Right renal cortex interstitium (tissue), 3 donors: ENCODE data around the gene HLTF. TPM values are rescaled to one million over a fixed set of nuclear protein-coding genes. Genes with fewer than 3 reads are reported as not detected.
"Not testable (repeated sequence)": the region's sequence is repeated elsewhere in the genome, so short reads cannot be mapped to it uniquely, and the experiment has no call there.

ENCODE experiments used
- DNase-seq, 3 donors: peaks; one replicate each; pipeline ENCODE4 v3.0.0-alpha.2; 2013; ENCODE audit warnings: low read depth in 3 of 3, low spot score in 2 of 3
- polyA plus RNA-seq, 3 donors: library from polyadenylated mRNA; unstranded; fragments of 120-200 nt; gene quantifications; one replicate each; pipeline ENCODE4 v1.2.1, GENCODE V29; 2013; ENCODE audit not compliant: insufficient read length in 3 of 3

HLTF gene, protein sequence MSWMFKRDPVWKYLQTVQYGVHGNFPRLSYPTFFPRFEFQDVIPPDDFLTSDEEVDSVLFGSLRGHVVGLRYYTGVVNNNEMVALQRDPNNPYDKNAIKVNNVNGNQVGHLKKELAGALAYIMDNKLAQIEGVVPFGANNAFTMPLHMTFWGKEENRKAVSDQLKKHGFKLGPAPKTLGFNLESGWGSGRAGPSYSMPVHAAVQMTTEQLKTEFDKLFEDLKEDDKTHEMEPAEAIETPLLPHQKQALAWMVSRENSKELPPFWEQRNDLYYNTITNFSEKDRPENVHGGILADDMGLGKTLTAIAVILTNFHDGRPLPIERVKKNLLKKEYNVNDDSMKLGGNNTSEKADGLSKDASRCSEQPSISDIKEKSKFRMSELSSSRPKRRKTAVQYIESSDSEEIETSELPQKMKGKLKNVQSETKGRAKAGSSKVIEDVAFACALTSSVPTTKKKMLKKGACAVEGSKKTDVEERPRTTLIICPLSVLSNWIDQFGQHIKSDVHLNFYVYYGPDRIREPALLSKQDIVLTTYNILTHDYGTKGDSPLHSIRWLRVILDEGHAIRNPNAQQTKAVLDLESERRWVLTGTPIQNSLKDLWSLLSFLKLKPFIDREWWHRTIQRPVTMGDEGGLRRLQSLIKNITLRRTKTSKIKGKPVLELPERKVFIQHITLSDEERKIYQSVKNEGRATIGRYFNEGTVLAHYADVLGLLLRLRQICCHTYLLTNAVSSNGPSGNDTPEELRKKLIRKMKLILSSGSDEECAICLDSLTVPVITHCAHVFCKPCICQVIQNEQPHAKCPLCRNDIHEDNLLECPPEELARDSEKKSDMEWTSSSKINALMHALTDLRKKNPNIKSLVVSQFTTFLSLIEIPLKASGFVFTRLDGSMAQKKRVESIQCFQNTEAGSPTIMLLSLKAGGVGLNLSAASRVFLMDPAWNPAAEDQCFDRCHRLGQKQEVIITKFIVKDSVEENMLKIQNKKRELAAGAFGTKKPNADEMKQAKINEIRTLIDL
- 10 to 100 TPM; 40.3 to 48.1 (median 46.2) TPM for polyA plus RNA-seq

DNA sequence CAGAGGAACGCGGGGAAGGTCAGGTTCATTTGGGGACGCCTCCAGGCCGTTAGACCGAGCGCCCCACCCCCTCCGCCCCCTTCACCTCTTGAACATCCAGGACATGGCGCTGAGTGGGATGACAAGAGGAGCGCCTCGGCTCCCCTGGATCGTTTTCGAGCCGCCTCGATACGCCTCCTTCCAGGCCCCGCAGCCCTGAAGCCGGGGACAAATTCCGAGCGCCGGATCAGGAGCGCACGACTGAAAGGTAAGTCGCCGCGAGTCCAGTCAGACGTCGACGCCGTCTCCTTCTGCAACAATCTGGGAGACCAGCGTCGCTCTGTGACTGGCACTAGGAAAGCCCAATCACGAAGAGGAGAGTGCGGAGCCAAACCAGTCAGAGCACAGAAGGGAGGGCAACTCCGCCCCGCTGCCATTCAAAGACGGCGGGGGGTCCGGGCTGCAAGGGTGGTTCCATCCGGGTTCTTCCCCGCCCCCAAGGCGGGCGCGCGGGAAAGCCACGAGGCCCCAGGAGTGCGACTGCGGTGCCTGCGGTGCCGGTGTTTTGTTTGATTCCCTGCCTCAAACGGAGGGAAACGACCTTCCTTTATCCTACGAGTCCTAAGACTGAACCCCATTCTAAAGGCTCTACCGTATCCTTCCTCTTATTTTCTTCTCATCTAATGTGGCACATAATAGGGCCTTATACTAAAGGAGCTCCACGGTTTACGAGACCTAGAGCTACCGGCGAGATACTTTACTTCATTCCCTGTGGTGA lies at the start of gene HLTF:
Gene HLTF (minus strand): TSS at position 302 of the 757 bp plus-strand sequence. CDS start 197 bp downstream, at position 105.
- DNase-seq, result peak; percentile 92 to 97 (median 95)

DNA sequence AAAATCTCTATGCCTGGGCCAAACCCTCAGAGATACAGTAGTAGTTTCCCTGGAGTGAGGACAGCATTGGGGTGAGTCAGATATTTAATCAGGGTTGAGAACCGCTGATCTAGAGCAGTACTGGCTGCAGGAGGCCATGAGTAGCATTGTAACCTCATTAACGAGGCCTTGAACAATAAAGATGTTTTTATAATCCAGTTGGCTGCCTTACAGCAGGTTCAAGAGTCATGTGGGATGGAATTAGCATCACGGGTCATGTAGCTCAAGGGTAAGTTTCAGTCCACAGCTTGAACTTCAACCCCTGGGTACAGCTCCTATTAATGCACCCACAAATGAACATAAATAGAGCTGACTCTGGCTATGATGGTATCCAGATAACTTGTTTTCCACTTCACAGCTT lies 48.2 kb upstream of the HLTF start:
- DNase-seq, result no peak

DNA sequence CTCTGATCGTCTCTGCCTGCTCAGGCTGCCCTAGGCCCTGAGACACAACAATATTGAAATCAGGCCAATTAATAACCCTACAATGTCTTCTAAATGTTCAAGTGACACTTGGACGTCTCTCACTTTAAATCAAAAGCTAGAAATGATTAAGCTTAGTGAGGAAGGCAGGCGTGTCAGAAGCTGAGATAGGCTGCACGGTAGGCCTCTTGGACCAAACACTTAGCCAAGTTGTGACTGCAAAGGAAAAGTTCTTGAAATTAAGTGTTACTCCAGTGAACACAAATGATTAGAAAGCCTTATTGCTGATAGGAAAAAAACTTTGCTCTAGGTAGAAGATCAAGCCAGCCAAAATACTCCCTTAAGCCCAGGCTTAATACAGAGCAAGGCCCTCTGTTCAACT lies 45.3 kb upstream of the HLTF start:
- DNase-seq, result no peak

GRCh38 chr3:149129326-149130205 lies 43.2 kb upstream of the HLTF start, which contains the start of gene HPS3:
HPS3 (plus strand) TSS chr3:149129638; CDS start chr3:149129724, 86 bp downstream.
- DNase-seq, result peak; percentile 74 to 87 (median 81)

DNA sequence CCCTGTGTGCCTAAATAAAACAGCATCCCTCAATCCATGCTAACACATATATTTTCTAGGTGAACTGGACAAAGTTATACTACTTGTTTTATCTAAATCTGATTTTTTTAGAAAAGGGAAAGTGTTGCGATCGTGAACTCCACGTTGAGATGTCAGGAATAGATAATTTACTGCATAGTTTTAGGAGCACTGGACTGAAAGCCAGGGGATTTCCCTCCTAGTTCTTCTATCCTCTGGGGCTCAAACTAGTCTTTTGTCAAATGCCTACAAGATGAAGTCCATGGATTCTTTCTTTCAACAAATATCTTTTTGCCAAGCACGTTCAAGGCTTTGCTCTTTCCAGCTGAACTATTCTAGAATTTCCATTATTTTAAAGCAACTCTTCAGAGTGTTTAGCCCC lies 42.5 kb upstream of the HLTF start:
- no peak for DNase-seq

DNA sequence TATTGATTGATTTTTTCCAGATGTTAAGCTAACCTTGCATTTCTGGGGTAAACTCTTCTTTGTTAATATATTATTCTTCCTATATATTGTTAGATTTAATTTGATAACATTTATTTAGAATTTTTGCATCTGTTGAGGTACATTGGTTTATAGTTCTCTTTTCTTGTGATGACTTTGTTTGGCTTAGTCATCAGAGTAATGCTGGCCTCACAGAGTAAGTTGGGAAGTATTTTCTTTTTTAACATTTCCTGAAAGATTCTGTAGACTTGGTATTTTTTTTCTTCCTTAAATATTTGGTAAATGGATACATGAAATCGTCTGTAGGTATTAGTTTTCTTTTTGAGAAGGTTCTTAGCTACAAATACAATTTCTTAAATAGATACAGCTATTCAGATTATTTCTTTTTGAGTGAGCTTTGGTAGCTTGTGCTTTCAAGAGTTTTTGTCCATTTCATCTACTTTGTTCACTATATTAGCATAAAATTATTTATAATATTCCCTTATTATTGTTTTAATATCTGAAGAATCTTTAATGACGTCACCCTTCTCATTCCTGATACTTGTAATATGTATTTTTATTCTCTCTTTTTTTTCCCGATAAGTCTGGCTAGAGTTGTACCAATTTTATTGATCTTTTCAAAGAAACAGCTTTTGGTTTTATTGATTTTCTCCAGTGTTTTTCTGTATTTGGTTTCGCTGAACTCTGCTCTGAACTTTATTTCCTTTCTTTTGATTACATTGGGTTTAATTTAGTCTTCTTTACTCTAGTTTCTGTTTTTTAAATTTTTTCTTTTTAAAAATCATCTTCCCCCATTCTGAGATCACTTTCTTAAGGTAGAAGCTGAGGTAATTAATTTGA lies 36.6 kb upstream of the HLTF start:
- no peak for DNase-seq

GRCh38 chr3:149120051-149120972 lies 34.0 kb upstream of the HLTF start:
- DNase-seq, result peak in 2 of 3 donors; percentile 35 to 48

DNA sequence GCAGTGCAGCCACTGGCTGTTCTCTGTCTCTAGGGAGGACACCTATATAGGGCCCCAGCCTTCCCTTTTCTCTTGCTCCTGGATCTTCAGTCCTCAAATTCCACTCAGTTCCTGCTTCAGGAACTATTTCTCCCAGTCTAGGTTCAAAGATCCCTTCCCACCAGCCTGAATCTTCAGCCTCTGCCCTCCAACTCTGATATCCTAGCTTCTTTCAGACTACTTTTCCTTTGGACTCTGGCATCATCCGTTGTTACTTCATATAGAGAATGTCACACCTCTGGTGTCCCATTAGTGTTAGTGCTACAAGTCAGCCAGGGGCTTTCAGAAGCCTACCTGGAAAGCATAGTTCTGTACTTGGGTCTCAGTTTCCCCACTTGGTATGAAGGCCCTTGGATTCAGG lies 33.1 kb upstream of the HLTF start:
- DNase-seq, result no peak

- DNase-seq, result no peak
Measured at GRCh38 chr3:149118724-149119123, 32.4 kb upstream of the HLTF start.

DNA sequence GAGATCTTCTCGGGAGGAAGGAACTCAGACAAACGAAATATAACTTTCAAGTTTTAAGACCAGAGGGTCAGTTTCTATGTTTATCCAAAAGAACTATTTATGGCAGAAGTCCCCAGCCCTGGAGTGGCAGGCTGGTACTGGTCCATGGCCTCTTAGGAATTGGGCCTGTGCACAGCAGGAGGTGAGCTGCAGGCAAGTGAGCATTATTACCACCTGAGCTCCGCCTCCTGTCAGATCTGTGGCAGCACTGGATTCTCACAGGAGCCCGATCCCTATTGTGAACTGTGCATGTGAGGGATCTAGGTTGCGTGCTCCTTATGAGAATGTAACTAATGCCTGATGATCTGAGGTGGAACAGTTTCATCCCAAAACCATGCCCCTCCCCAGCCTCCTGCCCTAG lies 28.8 kb upstream of the HLTF start:
- DNase-seq, result no peak

DNA sequence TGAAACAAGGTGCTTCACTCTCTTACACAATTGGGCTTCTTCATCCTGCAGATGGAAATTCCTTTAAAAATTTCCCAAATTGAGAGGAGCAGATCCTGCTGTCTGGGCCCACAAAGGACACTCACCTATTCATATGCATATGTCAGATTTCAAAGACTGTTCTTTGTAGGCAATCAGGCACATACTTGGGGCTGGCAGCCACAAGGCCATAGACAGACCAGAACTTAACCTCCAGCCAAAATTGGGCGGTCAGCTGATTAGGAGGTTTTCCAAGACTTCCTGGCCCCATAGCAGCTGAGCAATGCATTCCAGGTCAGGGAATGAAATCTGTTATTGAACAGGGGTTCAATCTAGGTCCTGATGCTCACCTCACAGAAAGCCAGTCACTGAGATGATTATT lies 28.1 kb upstream of the HLTF start:
- no peak for DNase-seq

GRCh38 chr3:149104484-149104883 lies 18.2 kb upstream of the HLTF start:
- DNase-seq, result no peak

DNA sequence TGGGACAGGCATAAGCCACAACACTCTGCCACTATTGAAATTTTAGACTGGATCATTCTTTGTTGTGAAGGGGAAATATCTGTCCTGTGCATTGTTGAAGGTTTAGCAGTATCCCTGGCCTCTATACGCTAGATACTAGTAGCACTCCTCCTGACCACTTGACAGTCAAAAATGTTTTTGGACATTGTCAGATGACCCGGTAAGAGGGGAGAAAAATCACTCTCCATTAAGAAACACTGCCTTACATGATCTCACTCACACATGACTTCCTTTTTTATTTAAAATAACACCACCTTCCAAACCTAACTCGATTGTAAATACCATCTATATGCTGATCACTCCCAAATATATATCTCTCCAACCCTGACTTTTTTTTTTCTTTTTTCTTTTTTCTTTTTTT lies 15.3 kb upstream of the HLTF start:
- no peak for DNase-seq

DNA sequence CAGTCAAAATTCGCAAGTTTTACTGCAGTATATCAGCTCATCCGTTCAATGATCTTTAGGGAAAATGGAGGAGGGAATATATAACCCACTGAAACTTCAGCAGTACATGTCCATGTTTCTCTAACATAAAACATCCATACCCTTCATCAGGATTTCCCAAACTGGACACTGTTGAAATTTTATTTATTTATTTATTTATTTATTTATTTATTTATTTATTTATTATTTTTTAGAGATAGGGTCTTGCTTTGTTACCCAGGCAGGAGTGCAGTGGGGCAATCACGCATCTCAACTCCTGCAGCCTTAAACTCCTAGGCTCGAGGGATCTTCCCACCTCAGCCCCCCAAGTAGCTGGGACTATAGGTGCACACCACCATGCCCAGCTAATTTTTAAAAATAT lies 14.8 kb upstream of the HLTF start:
- DNase-seq, result no peak

- not testable (repeated sequence) for DNase-seq
Measured at GRCh38 chr3:149097987-149098386, 11.7 kb upstream of the HLTF start.

DNA sequence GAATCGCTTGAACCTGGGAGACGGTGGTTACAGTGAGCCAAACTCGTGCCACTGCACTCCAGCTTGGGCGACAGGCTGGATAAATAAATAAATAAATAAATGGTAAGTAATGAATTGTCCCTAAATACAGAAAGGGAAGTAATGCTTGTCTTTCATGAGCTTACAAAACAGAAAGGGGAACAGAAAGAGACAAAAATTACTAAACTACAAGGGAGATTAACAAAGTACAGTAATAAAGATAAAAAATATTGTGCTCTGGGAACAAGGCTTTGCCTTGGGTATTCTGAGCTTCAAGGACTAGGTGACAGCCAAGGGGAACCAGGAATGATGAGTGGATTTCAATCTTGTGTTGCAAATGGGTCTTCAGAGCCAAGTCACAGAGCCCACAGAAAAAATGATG lies 9.2 kb upstream of the HLTF start:
- no peak for DNase-seq

GRCh38 chr3:149091983-149092382 lies 5.7 kb upstream of the HLTF start:
- no peak for DNase-seq

DNA sequence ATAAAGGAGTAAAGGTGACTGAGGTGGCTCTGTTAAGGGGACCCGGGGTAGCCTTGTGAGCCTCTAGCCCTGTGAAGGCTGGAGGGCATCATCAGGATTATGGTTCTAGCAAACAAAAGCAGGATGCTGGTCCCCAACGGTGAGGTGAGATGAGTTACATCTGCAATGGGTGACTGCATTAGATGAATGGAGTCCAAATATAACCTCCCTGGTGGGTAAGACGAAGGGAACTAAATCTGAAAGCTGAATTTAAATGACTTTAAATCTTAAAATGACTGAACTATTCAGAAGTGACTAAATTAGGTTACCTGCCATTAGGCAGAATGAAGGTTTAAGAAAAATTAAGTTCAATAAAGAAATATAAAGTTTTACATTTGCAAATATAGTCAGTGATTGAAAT lies 4.6 kb upstream of the HLTF start:
- DNase-seq, result no peak
